Common myeloid progenitor, CD34-positive (primary cell): ENCODE data around the gene DACT3.

Source experiments
- CTCF ChIA-PET: fragments of 350-600 bp; sonication (Branson Sonifier 250); formaldehyde crosslinking; loops from one replicate; lab custom pipeline; 2021; ENCODE audit warnings: antibody characterized with exemption; lab: Charles Lee
- POLR2A ChIA-PET: fragments of 350-600 bp; sonication (Branson Sonifier 250); formaldehyde crosslinking; loops from one replicate; lab custom pipeline; 2021; ENCODE audit warnings: antibody characterized with exemption; lab: Charles Lee
- DNase-seq, 3 donors: peaks; one replicate each; pipeline versions ENCODE4 v3.0.0 to v3.0.0-alpha.2; 2013
- H3K27ac ChIP-seq, 2 experiments: 1 replicate in 1 of 2; 2 replicates in 1 of 2; pipeline ENCODE4 v1.7.0; 2013; ENCODE audit warnings: inconsistent platforms in 2 of 2, low read length in 2 of 2, mild to moderate bottlenecking in 2 of 2, low read depth in 1 of 2, moderate library complexity in 1 of 2; ENCODE audit not compliant: severe bottlenecking in 2 of 2, insufficient read depth in 1 of 2, poor library complexity in 1 of 2
- H3K27me3 ChIP-seq, 5 experiments: replicated peaks in 2 of 5; 1 replicate in 3 of 5; 2 replicates in 2 of 5; pipeline versions ENCODE4 v1.6.1 to v1.7.0; 2013; ENCODE audit warnings: low read length in 4 of 5, mild to moderate bottlenecking in 2 of 5, moderate library complexity in 2 of 5, inconsistent platforms in 1 of 5; ENCODE audit not compliant: insufficient read depth in 5 of 5, control insufficient read depth in 4 of 5
- H3K36me3 ChIP-seq, 4 experiments: 1 replicate in 2 of 4; 2 replicates in 2 of 4; pipeline versions ENCODE4 v1.6.1 to v1.7.0; 2013; ENCODE audit warnings: low read length in 3 of 4, control low read depth in 1 of 4, mild to moderate bottlenecking in 1 of 4; ENCODE audit not compliant: control insufficient read depth in 4 of 4, insufficient read depth in 4 of 4
- H3K4me1 ChIP-seq, 4 experiments: 1 replicate in 3 of 4; 2 replicates in 1 of 4; pipeline versions ENCODE4 v1.6.1 to v1.7.1; 2013; ENCODE audit warnings: low read length in 3 of 4, mild to moderate bottlenecking in 3 of 4, control low read depth in 1 of 4, inconsistent platforms in 1 of 4, moderate library complexity in 1 of 4; ENCODE audit not compliant: control insufficient read depth in 4 of 4, insufficient read depth in 4 of 4; ENCODE audit errors: control extremely low read depth in 1 of 4
- H3K4me3 ChIP-seq, 7 experiments: 1 replicate in 4 of 7; 2 replicates in 3 of 7; pipeline versions ENCODE4 v1.5.1 to v1.7.0; 2013; ENCODE audit warnings: mild to moderate bottlenecking in 7 of 7, low read length in 6 of 7, moderate library complexity in 6 of 7, inconsistent platforms in 2 of 7, low read depth in 2 of 7, control low read depth in 1 of 7; ENCODE audit not compliant: insufficient read depth in 4 of 7, control insufficient read depth in 1 of 7; ENCODE audit errors: extremely low read depth in 1 of 7
- H3K9me3 ChIP-seq, 5 experiments: 1 replicate in 4 of 5; 2 replicates in 1 of 5; pipeline versions ENCODE4 v1.6.1 to v1.7.1; 2013; ENCODE audit warnings: low read length in 4 of 5, mild to moderate bottlenecking in 2 of 5, inconsistent platforms in 1 of 5, low read depth in 1 of 5, moderate library complexity in 1 of 5; ENCODE audit not compliant: control insufficient read depth in 4 of 5, insufficient read depth in 2 of 5; ENCODE audit errors: control extremely low read depth in 1 of 5
- WGBS: methylation state at CpG from one replicate; pipeline ENCODE4 v1.1.5; 2013; ENCODE audit not compliant: insufficient coverage; 5-methylcytosine and 5-hydroxymethylcytosine counted together

Gene DACT3

GRCh38 chr19:46601318-46602224 is 59.4 kb downstream of the DACT3 start, which contains the start of gene CALM3:
Gene CALM3 (plus strand): TSS chr19:46601330. CDS start chr19:46601435, 105 bp downstream.
- H3K27me3 ChIP-seq = no peaks in the 10 kb centered on the region
- 0% methylated on average over 43 of the region's 51 CpGs for WGBS
- H3K4me1 ChIP-seq = peaks cover 0 to 29% (median 28%) of the 10 kb centered on the region in 4 experiments
- peaks cover 6 to 17% (median 13%) of the 10 kb centered on the region in 4 experiments for H3K36me3 ChIP-seq
- ChIA-PET CTCF (interaction anchor here (0.6 to 4.9 kb wide), 11 partner anchors 10 to 206 kb away, joined by 3 to 24 read pairs (median 3); partner anchors contain the start of gene DACT3), POLR2A (interaction anchor here (1.0 to 2.1 kb wide), 4 partner anchors 10 to 512 kb away, joined by 3 to 9 read pairs (median 4); partner anchors contain the start of genes DACT3 and ZC3H4)
- H3K4me3 ChIP-seq = peak within 1 kb of the TSS; percentile 87 to 100 (median 95)
- peak within 1 kb of the TSS; percentile 100 for H3K27ac ChIP-seq
- peak in 1 of 3 donors; percentile 23 for DNase-seq
- peaks cover 0 to 6% (median 3%) of the 10 kb centered on the region in 5 experiments for H3K9me3 ChIP-seq

DNA sequence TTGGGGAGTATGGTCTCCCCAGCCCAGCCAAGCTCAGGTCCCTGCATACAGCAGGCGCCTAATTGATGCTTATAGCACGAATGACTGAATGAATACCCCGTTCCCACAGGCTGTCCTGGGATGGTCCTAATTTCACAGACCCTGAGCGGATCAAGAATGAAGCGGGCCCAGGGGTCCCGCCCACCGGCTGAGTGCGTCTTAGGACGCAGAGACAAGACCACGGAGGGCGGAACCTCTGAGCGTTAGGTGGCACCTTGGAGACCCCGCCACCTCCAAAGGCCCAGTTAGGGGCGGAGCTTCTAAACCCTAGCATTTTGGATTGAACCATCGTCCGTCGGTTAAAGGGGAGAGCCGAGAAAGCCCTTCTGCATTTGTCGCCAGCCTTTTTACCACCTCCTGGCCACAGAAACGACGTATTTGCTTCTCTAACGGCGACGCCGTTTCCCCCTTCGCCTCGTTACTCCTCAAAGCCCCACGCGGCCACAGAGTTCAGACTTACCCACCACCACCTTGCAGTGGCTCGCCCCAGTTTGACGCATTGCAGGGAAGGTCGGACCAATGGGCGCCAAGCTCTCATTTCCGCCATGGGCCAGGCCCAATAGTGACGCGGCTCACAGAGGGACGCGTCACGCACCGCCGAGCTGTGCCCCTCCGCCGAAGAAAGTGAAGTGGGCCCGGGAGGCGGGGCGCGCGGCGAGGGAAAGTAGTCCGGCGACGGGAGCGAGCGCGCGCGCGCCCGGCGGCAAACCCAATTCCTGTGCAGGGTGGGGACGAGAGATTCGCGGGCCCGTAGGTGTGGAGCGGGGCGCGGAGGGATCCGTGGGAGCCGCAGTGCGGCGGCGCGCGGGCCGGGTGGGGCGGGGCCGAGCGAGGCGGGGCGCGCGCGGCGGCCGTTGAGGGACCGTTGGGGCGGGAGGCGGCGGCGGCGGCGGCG is 60.3 kb downstream of the DACT3 start:
- CTCF ChIA-PET = interaction anchor here (0.6 to 4.9 kb wide), 10 partner anchors 11 to 205 kb away, joined by 3 to 24 read pairs (median 3); partner anchors contain the start of gene DACT3
- POLR2A ChIA-PET = interaction anchor here (0.6 to 1.3 kb wide), 4 partner anchors 11 to 866 kb away, joined by 3 to 6 read pairs (median 4); partner anchors contain the start of genes DACT3 and ZC3H4
- H3K4me1 ChIP-seq = peaks cover 0 to 29% (median 28%) of the 10 kb centered on the region in 4 experiments
- H3K36me3 ChIP-seq = peaks cover 3 to 8% (median 5%) of the 10 kb centered on the region in 4 experiments
- H3K27ac ChIP-seq = peak overlapping the region; percentile 100
- 2% methylated on average over 56 of the region's 93 CpGs for WGBS
- peak; percentile 98 to 99 (median 99) for DNase-seq
- no peaks in the 10 kb centered on the region for H3K27me3 ChIP-seq
- peaks cover 0 to 6% (median 3%) of the 10 kb centered on the region in 5 experiments for H3K9me3 ChIP-seq
- peak overlapping the region; percentile 58 to 100 (median 95) for H3K4me3 ChIP-seq

DNA sequence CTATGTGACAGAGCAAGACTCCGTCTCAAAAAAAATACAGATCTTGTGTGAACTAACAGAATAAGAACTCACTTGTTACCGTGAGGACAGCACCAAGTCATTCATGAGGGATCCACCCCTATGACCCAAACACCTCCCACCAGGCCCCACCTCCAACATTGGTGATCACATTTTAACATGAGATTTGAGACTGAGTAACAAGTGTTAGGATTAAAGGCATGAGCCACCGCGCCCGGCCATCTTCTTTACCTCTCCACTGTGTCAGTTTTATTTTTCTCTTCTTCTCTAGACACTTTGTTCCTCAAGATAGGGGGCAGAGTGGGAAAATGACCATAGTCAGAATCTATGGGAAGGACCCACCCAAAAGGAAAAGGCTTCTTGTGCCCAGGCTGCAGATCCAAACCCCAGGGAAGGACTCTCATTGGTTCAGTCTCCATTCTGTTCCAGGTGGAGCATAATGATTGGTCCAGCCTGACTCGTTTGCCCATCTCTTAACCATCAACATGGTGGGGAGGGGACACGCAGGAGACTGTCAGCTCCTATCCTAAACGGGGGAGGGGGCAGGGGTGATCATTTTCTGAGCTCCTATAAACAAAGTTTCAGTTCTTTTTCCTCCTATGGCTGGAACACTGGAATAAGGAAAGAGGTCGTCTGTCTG is 61.1 kb downstream of the DACT3 start:
- WGBS = 67% methylated on average over 2 of the region's 9 CpGs
- no peak for DNase-seq
- H3K4me3 ChIP-seq = peak overlapping the region; percentile 36 to 100 (median 77)
- ChIA-PET POLR2A (interaction anchor here (0.6 to 1.3 kb wide), 2 partner anchors 12 to 866 kb away, joined by 4 to 6 read pairs; no protein-coding TSS in a partner anchor), CTCF (interaction anchor here (1.0 to 4.9 kb wide), 6 partner anchors 12 to 63 kb away, joined by 3 to 24 read pairs (median 3); partner anchors contain the start of gene DACT3)
- peaks cover 0 to 6% (median 3%) of the 10 kb centered on the region in 5 experiments for H3K9me3 ChIP-seq
- peaks cover 0 to under 1% (median 0%) of the 10 kb centered on the region in 4 experiments for H3K36me3 ChIP-seq
- H3K4me1 ChIP-seq = peaks cover 0 to 29% (median 28%) of the 10 kb centered on the region in 4 experiments
- peak overlapping the region; percentile 100 for H3K27ac ChIP-seq
- no peaks in the 10 kb centered on the region for H3K27me3 ChIP-seq

- no peak for DNase-seq
- peaks cover 0 to 6% (median 3%) of the 10 kb centered on the region in 5 experiments for H3K9me3 ChIP-seq
- H3K27me3 ChIP-seq = no peaks in the 10 kb centered on the region
- peaks cover 0 to 21% (median 19%) of the 10 kb centered on the region in 4 experiments for H3K4me1 ChIP-seq
- 100% methylated on average over 4 of the region's 4 CpGs for WGBS
- ChIA-PET CTCF (interaction anchor here (0.8 to 1.2 kb wide), 3 partner anchors 13 to 906 kb away, joined by 3 to 5 read pairs (median 4); partner anchors contain the start of gene QPCTL), POLR2A (no interaction called here)
- no peak overlapping the region for H3K27ac ChIP-seq
- H3K4me3 ChIP-seq = no peak overlapping the region
- no peaks in the 10 kb centered on the region for H3K36me3 ChIP-seq
Observed at GRCh38 chr19:46598372-46598917, 62.5 kb downstream of the DACT3 start.
